VCaP (cell line): Measurements from ENCODE around the gene CDC45.

Source experiments
- H3K27ac ChIP-seq: fragments of 450-650 bp; 2 replicates; pipeline ENCODE4 v1.5.1; 2017
- CTCF ChIP-seq: fragments of 450-650 bp; conservative IDR thresholded peaks from 2 replicates; pipeline ENCODE4 v1.5.1; 2017; ENCODE audit warnings: mild to moderate bottlenecking, moderate library complexity

The CDC45 gene

DNA sequence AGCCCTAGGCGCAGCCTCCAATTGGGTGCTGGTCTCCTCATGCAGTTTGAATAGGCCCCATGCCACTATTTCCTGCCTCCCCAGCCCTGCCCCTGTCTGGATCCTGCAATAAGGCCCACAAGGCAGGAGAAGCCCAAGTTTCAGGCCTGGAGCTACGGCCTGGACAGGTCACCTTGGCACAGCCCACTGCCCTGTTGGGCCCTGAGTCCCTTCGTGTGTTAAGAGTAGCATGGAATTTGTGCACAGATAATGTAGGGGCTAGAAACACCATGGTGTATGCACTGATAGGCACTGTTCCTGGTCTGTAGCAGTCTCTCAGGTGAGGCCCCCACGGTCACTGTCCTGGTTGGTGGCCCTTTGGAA, 20.1 kb downstream of the CDC45 start:
- peak overlapping the region; percentile 15; the same call in 1 of the 2 replicates for H3K27ac ChIP-seq
- no peak for TF ChIP-seq CTCF

DNA sequence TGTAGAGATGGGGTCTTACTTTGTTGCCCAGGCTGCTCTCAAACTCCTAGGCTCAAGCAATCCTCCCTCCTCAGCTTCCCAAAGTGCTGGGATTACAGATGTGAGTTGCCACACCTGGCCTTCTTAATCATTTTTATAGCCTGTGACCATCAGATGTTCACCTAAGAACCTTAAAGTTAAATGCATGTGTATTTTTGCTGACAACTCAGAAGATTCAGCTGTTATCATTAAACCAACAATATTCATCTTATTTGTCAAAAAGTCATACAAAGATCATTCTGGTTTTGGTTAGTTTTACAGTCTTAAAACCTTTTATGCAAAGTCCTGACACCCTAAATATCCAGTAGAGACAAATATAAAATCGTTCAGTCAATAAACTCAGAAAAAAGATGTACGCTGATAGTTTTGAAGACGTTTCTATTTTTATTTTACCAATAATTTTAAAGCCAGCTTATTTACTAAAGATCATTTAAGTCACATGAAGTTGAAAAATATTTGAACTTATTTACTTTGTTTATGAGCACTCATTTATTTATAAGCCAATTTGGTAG, 22.3 kb downstream of the CDC45 start:
- TF ChIP-seq CTCF, result no peak
- no peak overlapping the region for H3K27ac ChIP-seq

DNA sequence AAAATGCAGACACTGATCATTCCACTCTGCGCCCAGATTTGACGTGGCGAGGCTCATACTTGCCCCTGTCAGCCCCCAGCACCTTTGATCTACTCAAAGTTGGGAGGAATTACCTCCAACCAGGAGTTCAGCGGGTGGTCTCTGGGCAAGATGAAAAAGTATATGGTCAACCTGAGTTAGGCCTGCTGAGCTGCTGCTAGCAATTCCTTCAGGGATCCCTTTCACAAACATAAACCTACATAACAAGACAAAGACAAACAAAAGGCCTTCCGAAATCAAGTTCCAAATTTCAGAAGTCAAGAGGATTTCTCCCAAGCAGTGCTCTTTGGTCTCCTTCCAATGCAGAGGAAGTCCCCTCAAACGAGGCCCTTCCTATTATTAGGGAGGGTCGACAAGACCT, 23.6 kb downstream of the CDC45 start:
- no peak for TF ChIP-seq CTCF

DNA sequence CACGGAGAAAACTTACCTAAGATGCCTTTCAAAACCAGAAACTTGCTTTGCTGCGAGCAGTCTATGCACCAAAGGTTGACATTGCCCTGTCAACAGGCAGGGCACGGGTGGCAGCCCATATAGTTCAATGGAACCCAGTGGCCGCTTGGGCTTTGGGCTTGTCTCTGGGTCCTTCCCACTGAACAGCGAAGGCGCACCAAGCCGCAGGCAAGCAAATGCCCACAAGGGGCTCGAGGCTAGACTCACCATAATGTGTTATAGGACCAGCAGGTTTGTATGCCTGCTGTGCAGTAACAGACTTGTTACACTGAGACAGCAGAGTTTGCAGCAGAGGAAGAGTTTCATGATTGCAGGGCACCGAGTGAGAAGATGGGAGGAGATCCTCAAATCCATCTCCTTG, 24.1 kb downstream of the CDC45 start:
- H3K27ac ChIP-seq, result peak overlapping the region; percentile 14; the same call in 1 of the 2 replicates
- 0 out of 2 replicates have a peak, but pooled peaks have one; percentile 8 for TF ChIP-seq CTCF

More for the DNA sequence above, 23.6 kb downstream of the CDC45 start:
- H3K27ac ChIP-seq, result peak overlapping the region; percentile 14; the same call in 1 of the 2 replicates

- peak overlapping the region; percentile 20; the same call in 1 of the 2 replicates for H3K27ac ChIP-seq
- TF ChIP-seq CTCF, result no peak
Measured at GRCh38 chr22:19504900-19505734, 25.4 kb downstream of the CDC45 start.

GRCh38 chr22:19505735-19506126, 26.0 kb downstream of the CDC45 start:
- peak overlapping the region; percentile 20; the same call in 1 of the 2 replicates for H3K27ac ChIP-seq
- TF ChIP-seq CTCF, result no peak

DNA sequence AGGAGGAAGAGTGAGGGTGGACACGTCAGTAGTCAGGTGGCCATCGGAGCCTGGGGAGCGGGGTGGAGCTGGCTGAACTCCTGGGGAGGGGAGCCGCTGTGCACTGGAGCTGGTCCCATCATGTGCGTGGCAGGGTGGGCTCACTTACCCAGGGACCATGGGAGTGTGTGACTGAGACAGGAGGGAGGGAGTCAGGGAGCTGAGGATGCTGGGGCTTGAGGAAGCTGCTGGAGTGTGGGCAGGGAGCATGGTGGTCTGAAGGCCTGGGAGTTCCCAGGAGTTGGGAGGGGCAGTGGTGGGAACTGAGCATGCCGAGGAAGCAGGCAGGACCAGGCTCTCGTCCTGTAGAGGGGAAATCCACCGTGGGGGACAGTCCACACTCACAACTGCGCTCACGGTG, 26.5 kb downstream of the CDC45 start:
- H3K27ac ChIP-seq, result peak overlapping the region; percentile 20; the same call in 1 of the 2 replicates
- no peak for TF ChIP-seq CTCF
